OCI-LY7 (cell line): ENCODE measurements around the gene BICD1. TPM values are rescaled to one million over a fixed set of nuclear protein-coding genes. Genes with fewer than 3 reads are reported as not detected.

Source experiments
- BruUV-seq: library from RNA; stranded (reverse); fragments of 400-500 nt; replicated peaks from 2 replicates; lab custom pipeline; 2021; lab: Mats Ljungman, UMichigan
- CTCF ChIA-PET: fragments of 300-600 bp; sonication (Branson Sonifier 250); formaldehyde crosslinking; loops from one replicate; lab custom pipeline; 2022; ENCODE audit warnings: antibody characterized with exemption; ENCODE audit not compliant: unreplicated experiment; lab: Charles Lee
- POLR2A ChIA-PET: fragments of 300-600 bp; sonication (Branson Sonifier 250); formaldehyde crosslinking; loops from one replicate; lab custom pipeline; 2022; ENCODE audit warnings: antibody characterized with exemption; lab: Charles Lee
- DNase-seq: peaks from one replicate; pipeline ENCODE4 v3.0.0-alpha.2; 2015; ENCODE audit warnings: low spot score
- H2AFZ ChIP-seq: fragments of 200-600 bp; sonication (generic), shearing (Covaris generic); 2 replicates; pipeline ENCODE4 v1.6.1; 2014; ENCODE audit warnings: mild to moderate bottlenecking, antibody characterized with exemption, low read length, moderate library complexity
- H3K27ac ChIP-seq: fragments of 200-600 bp; sonication (generic); 2 replicates; pipeline ENCODE4 v1.5.1; 2014; ENCODE audit warnings: mixed run types, low read depth, mild to moderate bottlenecking, moderate library complexity, low read length, inconsistent platforms; ENCODE audit not compliant: poor library complexity, severe bottlenecking
- H3K36me3 ChIP-seq: fragments of 200-600 bp; sonication (generic); 2 replicates; pipeline ENCODE4 v1.6.1; 2014; ENCODE audit warnings: mild to moderate bottlenecking, antibody characterized with exemption, low read length, moderate library complexity, mixed read lengths; ENCODE audit not compliant: insufficient read depth
- H3K4me1 ChIP-seq: fragments of 200-600 bp; sonication (generic); 2 replicates; pipeline ENCODE4 v1.5.1; 2014; ENCODE audit warnings: mild to moderate bottlenecking, low read length; ENCODE audit not compliant: insufficient read depth, poor library complexity, severe bottlenecking
- H3K4me2 ChIP-seq: fragments of 200-600 bp; sonication (generic); 2 replicates; pipeline ENCODE4 v1.6.1; 2014; ENCODE audit warnings: mild to moderate bottlenecking, low read length
- H3K4me3 ChIP-seq: fragments of 200-600 bp; sonication (generic); 2 replicates; pipeline ENCODE4 v1.5.1; 2014; ENCODE audit warnings: mild to moderate bottlenecking, low read depth, low read length; ENCODE audit not compliant: poor library complexity, severe bottlenecking
- H3K79me2 ChIP-seq: fragments of 200-600 bp; sonication (generic); 2 replicates; pipeline ENCODE4 v1.6.1; 2016; ENCODE audit warnings: low read depth, mild to moderate bottlenecking, low read length, moderate library complexity, mixed read lengths; ENCODE audit not compliant: insufficient read depth
- H3K9me2 ChIP-seq: fragments of 200-600 bp; sonication (generic); 2 replicates; pipeline ENCODE4 v1.6.1; 2016; ENCODE audit warnings: mild to moderate bottlenecking, low read length, mixed read lengths; ENCODE audit not compliant: insufficient read depth
- H3K9me3 ChIP-seq: fragments of 200-600 bp; sonication (generic); 2 replicates; pipeline ENCODE4 v1.6.1; 2014; ENCODE audit warnings: mild to moderate bottlenecking, mixed run types, low read length, mixed read lengths
- H4K20me1 ChIP-seq: fragments of 200-600 bp; sonication (generic); 2 replicates; pipeline ENCODE4 v1.6.1; 2014; ENCODE audit warnings: mild to moderate bottlenecking, antibody characterized with exemption, low read length, moderate library complexity, mixed read lengths; ENCODE audit not compliant: insufficient read depth
- CTCF ChIP-seq: fragments of 200-600 bp; sonication (generic); conservative IDR thresholded peaks from 2 replicates; pipeline ENCODE4 v1.5.1; 2014; ENCODE audit warnings: mild to moderate bottlenecking, antibody characterized with exemption, low read length, moderate library complexity, mixed read lengths
- EZH2phosphoT487 ChIP-seq: fragments of 200-600 bp; sonication (generic); IDR thresholded peaks from 2 replicates; pipeline ENCODE4 v1.6.1; 2018; ENCODE audit warnings: low read depth, borderline replicate concordance, mild to moderate bottlenecking, mixed run types, antibody characterized with exemption, low read length, moderate library complexity, mixed read lengths
- intact Hi-C: fragments of 100-400 bp; cut with micrococcal nuclease; formaldehyde crosslinking; loops from one replicate; pipeline ENCODE4 v1.10.0; 2022; ENCODE audit not compliant: unreplicated experiment
- total RNA-seq, 2 experiments: library from RNA; depleted of rRNA in 1 of 2; stranded (reverse); fragments of >200 nt in 1 of 2; shearing (Covaris generic) in 1 of 2; gene quantifications; 2 replicates each; pipeline ENCODE4 v1.2.3, GENCODE V29; 2014 to 2022

The BICD1 gene
- total RNA-seq, 2 experiments from 2014 or later = 42.9 to 88.2 TPM

DNA sequence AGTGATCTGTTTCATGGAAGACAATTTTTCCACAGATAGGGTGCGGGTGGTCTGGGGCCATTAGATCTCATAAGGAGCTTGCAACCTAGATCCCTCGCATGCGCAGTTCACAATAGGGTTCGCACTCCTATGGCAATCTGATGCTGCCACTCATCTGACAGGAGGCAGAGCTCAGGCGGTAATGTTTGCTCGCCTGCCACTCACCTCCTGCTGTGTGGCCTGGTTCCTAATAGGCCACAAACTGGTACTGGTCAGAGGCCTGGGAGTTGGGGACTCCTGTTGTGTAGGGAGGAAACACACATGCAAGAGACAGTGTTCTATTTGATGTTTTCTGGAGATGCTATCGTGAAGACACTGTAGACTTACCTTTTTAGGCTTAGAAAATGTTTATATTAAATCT lies 215.7 kb downstream of the BICD1 start:
- Histone ChIP-seq H3K36me3 (0 out of 2 replicates have a peak, but pooled peaks cover 2% of the 10 kb centered on the region), H3K27ac (no peak overlapping the region), H3K9me3 (no peaks in the 10 kb centered on the region), H4K20me1 (no peaks in the 10 kb centered on the region), H2AFZ (no peak overlapping the region), H3K4me3 (no peak overlapping the region), H3K4me1 (no peaks in the 10 kb centered on the region), H3K9me2 (no peaks in the 10 kb centered on the region), H3K79me2 (peaks cover 5% of the 10 kb centered on the region; the same call in 1 of the 2 replicates), H3K4me2 (no peak overlapping the region)
- CTCF ChIA-PET = interaction anchor here (0.5 kb wide), 1 partner anchor 295 kb away, joined by 3 read pairs; no protein-coding TSS in a partner anchor
- no peak for DNase-seq
- no peak for TF ChIP-seq EZH2phosphoT487
- TF ChIP-seq CTCF = no peak
- no TSS peak for BruUV-seq
- POLR2A ChIA-PET = interaction anchor here (0.6 kb wide), 1 partner anchor 960 kb away, joined by 3 read pairs; no protein-coding TSS in a partner anchor
- intact Hi-C loops = no loop called here

DNA sequence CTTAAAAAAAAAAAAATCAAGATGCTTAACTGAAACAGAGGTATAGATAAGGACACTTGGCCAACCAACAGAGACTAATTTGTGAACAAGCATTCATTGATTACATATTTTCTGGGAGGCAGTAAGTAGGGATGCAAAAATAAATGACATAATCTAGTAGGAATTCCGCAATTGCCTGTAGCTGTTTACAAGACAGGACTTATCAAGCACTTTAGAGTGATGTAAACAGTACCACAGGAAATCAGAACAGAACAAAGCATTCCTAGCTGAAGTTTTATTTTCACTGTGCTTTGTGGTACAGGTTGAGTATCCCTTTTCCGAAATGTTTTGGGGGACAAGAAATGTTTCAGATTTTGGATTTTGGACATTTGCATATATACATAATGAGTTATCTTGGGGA lies 224.5 kb downstream of the BICD1 start:
- DNase-seq = no peak
- Histone ChIP-seq H3K27ac (no peak overlapping the region), H3K9me3 (no peaks in the 10 kb centered on the region), H3K4me2 (no peak overlapping the region), H3K4me1 (no peaks in the 10 kb centered on the region), H3K36me3 (peaks cover 41% of the 10 kb centered on the region), H3K9me2 (no peaks in the 10 kb centered on the region), H3K79me2 (no peaks in the 10 kb centered on the region), H2AFZ (no peak overlapping the region), H4K20me1 (no peaks in the 10 kb centered on the region), H3K4me3 (no peak overlapping the region)
- intact Hi-C loops = no loop called here
- no TSS peak for BruUV-seq
- POLR2A ChIA-PET = no interaction called here
- TF ChIP-seq EZH2phosphoT487 (no peak), CTCF (no peak)
- CTCF ChIA-PET = no interaction called here

DNA sequence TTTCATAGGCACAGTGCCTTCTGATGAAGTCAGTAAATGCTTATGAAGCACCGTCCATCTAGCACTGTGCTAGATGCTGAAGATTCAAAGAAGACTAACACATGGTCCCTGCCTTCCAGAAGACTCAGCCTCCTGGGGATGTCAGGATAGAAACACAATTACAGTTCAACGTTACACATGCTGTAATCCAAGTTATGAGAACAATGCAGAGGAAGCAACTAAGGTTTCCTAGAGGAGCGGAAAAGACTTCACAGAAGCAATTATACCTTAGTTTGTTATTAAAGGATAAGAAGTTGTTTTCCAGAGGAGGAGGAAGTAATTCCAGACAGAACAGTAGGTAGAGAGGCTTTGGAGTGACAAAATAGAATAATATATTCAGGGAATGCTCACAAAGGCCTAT lies 225.8 kb downstream of the BICD1 start:
- TF ChIP-seq EZH2phosphoT487 (no peak), CTCF (no peak)
- Histone ChIP-seq H3K4me3 (no peak overlapping the region), H3K4me1 (no peaks in the 10 kb centered on the region), H3K36me3 (peaks cover 41% of the 10 kb centered on the region), H4K20me1 (no peaks in the 10 kb centered on the region), H3K79me2 (no peaks in the 10 kb centered on the region), H3K4me2 (no peak overlapping the region), H3K9me2 (no peaks in the 10 kb centered on the region), H3K9me3 (no peaks in the 10 kb centered on the region), H3K27ac (no peak overlapping the region), H2AFZ (no peak overlapping the region)
- DNase-seq = no peak
- no TSS peak for BruUV-seq
- intact Hi-C loops = no loop called here
- CTCF ChIA-PET = no interaction called here
- POLR2A ChIA-PET = interaction anchor here (0.6 kb wide), 1 partner anchor 328 kb away, joined by 4 read pairs; no protein-coding TSS in a partner anchor
